A549 treated with dexamethasone at 1 μM for 4 hours (cell line): ENCODE results near the gene NR1I2. TPM values are rescaled to one million over a fixed set of nuclear protein-coding genes. Genes with fewer than 3 reads are reported as not detected.

Source experiments
- total RNA-seq: library from RNA; stranded (reverse); fragments of 200-300 nt; extraction: Qiagen RNA extraction; gene quantifications from 5 replicates; pipeline ENCODE4 v1.2.3, GENCODE V29; 2022

Gene NR1I2
- total RNA-seq: not detected in 5 replicates

GRCh38 chr3:119781330-119782198 lies at the start of gene NR1I2:
Gene NR1I2 (plus strand): TSS chr3:119782101.

Other genes starting within 250 kb of the NR1I2 start
- 0.04 to 0.09 TPM in 2 of 5 replicates, not detected in the others for gene CD80, start 222.5 kb upstream of the NR1I2 start, total RNA-seq
- 3.1 to 3.6 TPM (median 3.2 TPM) in 5 replicates for gene ADPRH, start 202.6 kb upstream of the NR1I2 start, total RNA-seq
- gene PLA1A, start 184.2 kb upstream of the NR1I2 start, total RNA-seq: 0.22 to 0.44 TPM (median 0.31 TPM) in 5 replicates
- gene POPDC2, start 121.5 kb upstream of the NR1I2 start, total RNA-seq: 0.13 to 0.95 TPM (median 0.23 TPM) in 5 replicates
- gene COX17, start 104.7 kb upstream of the NR1I2 start, total RNA-seq: 98.1 to 134 TPM (median 98.9 TPM) in 5 replicates
- gene CFAP91, start 79.1 kb upstream of the NR1I2 start, total RNA-seq: 0.21 to 0.32 TPM (median 0.23 TPM) in 4 of 5 replicates, not detected in the other